B cell (primary cell): ENCODE data around the gene ABCC3. TPM values are rescaled to one million over a fixed set of nuclear protein-coding genes. Genes with fewer than 3 reads are reported as not detected.

Experiments
- ATAC-seq: fragments of 200-7000 bp; cut with Tn5 transposase; one replicate; pipeline ENCODE4 v1.10.0; 2021; ENCODE audit warnings: low read depth, mild to moderate bottlenecking, moderate number of reproducible peaks, moderate library complexity
- CTCF ChIA-PET: fragments of 350-600 bp; sonication (Branson Sonifier 250); formaldehyde crosslinking; loops from one replicate; lab custom pipeline; 2021; ENCODE audit warnings: antibody characterized with exemption, inconsistent platforms; lab: Charles Lee
- POLR2A ChIA-PET: fragments of 350-600 bp; sonication (Branson Sonifier 250); formaldehyde crosslinking; loops from one replicate; lab custom pipeline; 2021; ENCODE audit warnings: antibody characterized with exemption; lab: Charles Lee
- DNase-seq: peaks from one replicate; pipeline ENCODE4 v3.0.0; 2013
- H2AFZ ChIP-seq: 2 replicates; pipeline ENCODE4 v1.6.1; 2012; ENCODE audit warnings: mild to moderate bottlenecking, low read depth, low read length; ENCODE audit not compliant: insufficient read depth, poor library complexity, severe bottlenecking
- H3K27ac ChIP-seq, 2 donors: 1 replicate in 1 of 2; 2 replicates in 1 of 2; pipeline ENCODE4 v1.5.1; 2012 to 2013; ENCODE audit warnings: low read length in 2 of 2, mild to moderate bottlenecking in 2 of 2, moderate library complexity in 1 of 2
- H3K27me3 ChIP-seq, 4 experiments: fragments of 200-600 bp in 1 of 4; sonication (generic) in 1 of 4; replicated peaks in 1 of 4; 1 replicate in 2 of 4; 2 replicates in 2 of 4; pipeline versions ENCODE4 v1.6.1 to v1.7.0; 2013 to 2016; ENCODE audit warnings: low read length in 3 of 4, mild to moderate bottlenecking in 2 of 4, mixed read lengths in 1 of 4, moderate library complexity in 1 of 4; ENCODE audit not compliant: insufficient read depth in 4 of 4, control insufficient read depth in 3 of 4; ENCODE audit errors: control extremely low read depth in 1 of 4
- H3K36me3 ChIP-seq, 2 experiments: replicated peaks in 1 of 2; 1 replicate in 1 of 2; 2 replicates in 1 of 2; pipeline versions ENCODE4 v1.6.1 to v1.7.1; 2013; ENCODE audit warnings: low read length in 1 of 2; ENCODE audit not compliant: insufficient read depth in 2 of 2, control insufficient read depth in 1 of 2; ENCODE audit errors: control extremely low read depth in 1 of 2, extremely low read depth in 1 of 2
- H3K4me1 ChIP-seq, 2 donors: fragments of 200-600 bp in 1 of 2; sonication (generic) in 1 of 2; 1 replicate in 1 of 2; 2 replicates in 1 of 2; pipeline versions ENCODE4 v1.5.1 to v1.6.1; 2013 to 2017; ENCODE audit warnings: low read length in 2 of 2; ENCODE audit not compliant: control insufficient read depth in 2 of 2, insufficient read depth in 2 of 2
- H3K4me2 ChIP-seq: replicated peaks from 2 replicates; pipeline ENCODE3; 2012; ENCODE audit warnings: mild to moderate bottlenecking, low read depth, low read length; ENCODE audit not compliant: poor library complexity, severe bottlenecking
- H3K4me3 ChIP-seq, 5 experiments: fragments of 200-600 bp in 1 of 5; sonication (generic) in 1 of 5; 1 replicate in 3 of 5; 2 replicates in 2 of 5; pipeline versions ENCODE4 v1.5.1 to v1.7.0; 2011 to 2016; ENCODE audit warnings: low read length in 4 of 5, mild to moderate bottlenecking in 4 of 5, low read depth in 2 of 5, control low read depth in 1 of 5, moderate library complexity in 1 of 5; ENCODE audit not compliant: insufficient read depth in 1 of 5; ENCODE audit errors: control extremely low read depth in 1 of 5, extremely low read depth in 1 of 5
- H3K79me2 ChIP-seq: fragments of 200-600 bp; sonication (generic); one replicate; pipeline ENCODE4 v1.6.0; 2016; ENCODE audit warnings: low read length; ENCODE audit not compliant: control insufficient read depth, insufficient read depth
- H3K9ac ChIP-seq: fragments of 200-600 bp; sonication (generic); 2 replicates; pipeline ENCODE4 v1.6.1; 2017; ENCODE audit warnings: mild to moderate bottlenecking, low read length, moderate library complexity
- H3K9me3 ChIP-seq, 3 donors: one replicate each; pipeline versions ENCODE4 v1.6.1 to v1.7.1; 2013; ENCODE audit warnings: low read length in 2 of 3; ENCODE audit not compliant: control insufficient read depth in 2 of 3, insufficient read depth in 1 of 3; ENCODE audit errors: control extremely low read depth in 1 of 3
- H4K20me1 ChIP-seq: 2 replicates; pipeline ENCODE4 v1.6.0; 2012; ENCODE audit warnings: mild to moderate bottlenecking, low read length; ENCODE audit not compliant: insufficient read depth, control insufficient read depth, poor library complexity, severe bottlenecking
- H3K27ac Mint-ChIP-seq: one replicate; pipeline ENCODE4 v1.8.0; 2021; ENCODE audit warnings: mixed read lengths
- H3K27me3 Mint-ChIP-seq: one replicate; pipeline ENCODE4 v1.8.0; 2021; ENCODE audit warnings: mixed read lengths
- H3K4me1 Mint-ChIP-seq: one replicate; pipeline ENCODE4 v1.8.0; 2021; ENCODE audit warnings: mixed read lengths
- H3K4me3 Mint-ChIP-seq: one replicate; pipeline ENCODE4 v1.8.0; 2021; ENCODE audit warnings: mixed read lengths
- H3K9me3 Mint-ChIP-seq: one replicate; pipeline ENCODE4 v1.8.0; 2022; ENCODE audit warnings: mixed read lengths; ENCODE audit not compliant: insufficient read depth
- CTCF ChIP-seq: fragments of 200-600 bp; IDR thresholded peaks from one replicate; pipeline ENCODE4 v1.8.0; 2022; ENCODE audit warnings: antibody characterized with exemption, mild to moderate bottlenecking
- EZH2 ChIP-seq: IDR thresholded peaks from 2 replicates; pipeline ENCODE4 v1.6.1; 2012; ENCODE audit warnings: borderline replicate concordance, low read depth, mild to moderate bottlenecking, moderate library complexity, low read length; ENCODE audit not compliant: insufficient read depth, poor library complexity, severe bottlenecking
- WGBS: methylation state at CpG from one replicate; pipeline ENCODE4 v1.1.5; 2013; ENCODE audit warnings: missing lambda C conversion rate; ENCODE audit not compliant: insufficient coverage; 5-methylcytosine and 5-hydroxymethylcytosine counted together
- intact Hi-C: fragments of 100-400 bp; cut with micrococcal nuclease; formaldehyde crosslinking; loops from one replicate; pipeline ENCODE4 v1.10.0; 2022
- polyA plus RNA-seq: library from polyadenylated mRNA; depleted of rRNA; stranded (reverse); fragments of >200 nt; gene quantifications from 2 replicates; pipeline ENCODE4 v1.2.3, GENCODE V29; 2012
- total RNA-seq, 2 donors: library from RNA; stranded (reverse); fragments of 120-200 nt in 1 of 2; gene quantifications; 1 replicate in 1 of 2; 2 replicates in 1 of 2; pipeline versions ENCODE4 v1.2.3 to v1.2.4, GENCODE V29; 2013 to 2022

Gene ABCC3
- total and polyA plus RNA-seq, 2 donors (not counting 1 experiment from before 2014, with no cell fraction given): 0.05 to 0.60 TPM

DNA sequence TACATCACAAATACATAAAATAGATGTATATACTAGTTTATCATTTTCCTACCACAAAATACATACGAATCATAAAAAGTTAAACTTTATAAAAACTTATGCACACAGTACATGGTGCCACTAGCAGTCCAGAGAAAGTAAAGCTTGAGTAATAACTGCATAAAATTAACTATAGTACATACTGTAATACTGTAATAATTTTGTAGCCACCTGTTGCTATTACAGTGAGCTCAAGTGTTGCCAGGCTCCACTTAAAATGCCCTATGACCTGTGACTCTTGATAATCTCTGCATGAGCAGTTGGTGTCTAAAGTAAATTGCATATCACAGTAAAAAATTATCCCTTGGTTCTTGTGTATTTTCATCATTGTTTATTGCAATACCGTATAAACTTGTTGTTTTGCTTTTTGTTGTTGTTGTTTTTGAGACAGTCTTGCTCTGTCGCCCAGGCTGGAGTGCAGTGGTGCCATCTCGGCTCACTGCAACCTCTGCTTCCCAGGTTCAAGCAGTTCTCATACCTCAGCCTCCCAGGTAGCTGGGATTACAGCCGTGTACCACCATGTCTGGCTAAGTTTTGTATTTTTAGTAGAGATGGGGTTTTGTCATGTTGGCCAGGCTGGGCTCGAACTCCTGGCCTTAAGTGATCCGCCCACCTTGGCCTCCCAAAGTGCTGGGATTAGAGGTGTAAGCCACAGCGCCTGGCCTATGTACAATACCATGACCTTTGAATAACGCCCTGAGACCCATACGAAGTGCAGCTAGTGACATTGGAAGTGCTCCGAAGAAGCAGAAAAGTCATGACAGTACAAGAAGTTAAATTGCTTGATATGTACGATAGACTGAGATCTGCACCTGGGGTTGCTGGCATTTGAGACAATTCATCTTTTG, 91.3 kb downstream of the ABCC3 start:
- DNase-seq (no peak), ATAC-seq (no peak)
- Histone ChIP-seq H3K36me3 (peaks cover 1 to 18% of the 10 kb centered on the region in 2 experiments), H4K20me1 (peaks cover 88% of the 10 kb centered on the region), H3K9ac (no peak overlapping the region), H3K4me2 (peak overlapping the region; percentile 22), H3K27me3 (no peaks in the 10 kb centered on the region), H2AFZ (no peak overlapping the region), H3K4me3 (no peak overlapping the region), H3K79me2 (peaks cover 100% of the 10 kb centered on the region), H3K9me3 (no peaks in the 10 kb centered on the region), H3K4me1 (peaks cover 36 to 43% of the 10 kb centered on the region in 2 donors), H3K27ac (no peak overlapping the region)
- H3K4me3 Mint-ChIP-seq: no peak overlapping the region
- H3K9me3 Mint-ChIP-seq: no peaks in the 10 kb centered on the region
- TF ChIP-seq CTCF (no peak), EZH2 (no peak)
- ChIA-PET POLR2A (no interaction called here), CTCF (no interaction called here)
- WGBS: 91% methylated on average over 4 of the region's 12 CpGs
- intact Hi-C loops: no loop called here
- peaks cover 57% of the 10 kb centered on the region for H3K4me1 Mint-ChIP-seq
- no peak overlapping the region for H3K27ac Mint-ChIP-seq
- no peaks in the 10 kb centered on the region for H3K27me3 Mint-ChIP-seq

- H3K27ac Mint-ChIP-seq: no peak overlapping the region
- DNase-seq (no peak), ATAC-seq (no peak)
- H3K4me3 ChIP-seq: no peak overlapping the region
- H3K9ac ChIP-seq: no peak overlapping the region
- peaks cover 0 to 11% of the 10 kb centered on the region in 2 experiments for H3K36me3 ChIP-seq
- ChIA-PET CTCF (no interaction called here), POLR2A (interaction anchor here (0.7 to 0.8 kb wide), 2 partner anchors 124 to 139 kb away, joined by 3 to 6 read pairs; no protein-coding TSS in a partner anchor)
- peaks cover 95% of the 10 kb centered on the region for H4K20me1 ChIP-seq
- H3K4me1 Mint-ChIP-seq: peaks cover 57% of the 10 kb centered on the region
- peaks cover 22 to 27% of the 10 kb centered on the region in 2 donors for H3K4me1 ChIP-seq
- intact Hi-C loops: no loop called here
- H3K4me2 ChIP-seq: no peak overlapping the region
- H3K9me3 Mint-ChIP-seq: no peaks in the 10 kb centered on the region
- peaks cover 100% of the 10 kb centered on the region for H3K79me2 ChIP-seq
- no peaks in the 10 kb centered on the region for H3K9me3 ChIP-seq
- no peak overlapping the region for H2AFZ ChIP-seq
- H3K27me3 ChIP-seq: no peaks in the 10 kb centered on the region
- no peak overlapping the region for H3K4me3 Mint-ChIP-seq
- H3K27me3 Mint-ChIP-seq: no peaks in the 10 kb centered on the region
- TF ChIP-seq EZH2: no peak
- no peak for TF ChIP-seq CTCF
- no peak overlapping the region for H3K27ac ChIP-seq
- WGBS: no CpG with 5 or more reads among the region's 2 CpGs
Measured at GRCh38 chr17:50728112-50728429, 93.4 kb downstream of the ABCC3 start.
